HG02610 (cell line): Measurements from ENCODE around the gene CCDC47.
A peak's percentile ranks its signal among the peaks of the same experiment; 100 is the strongest.
"Not testable (repeated sequence)": the region's sequence is repeated elsewhere in the genome, so short reads cannot be mapped to it uniquely, and the experiment has no call there.

ENCODE experiments used
- ATAC-seq: cut with Tn5 transposase; IDR thresholded peaks from one replicate; pipeline ENCODE4 v1.9.1; 2021; ENCODE audit warnings: mild to moderate bottlenecking, moderate library complexity; ENCODE audit not compliant: unreplicated experiment

Gene CCDC47

GRCh38 chr17:63773272-63774140 lies at the start of gene CCDC47:
Gene CCDC47, minus strand, starts transcription at chr17:63773597. Its CDS starts 7,422 bp downstream, at chr17:63766175.
- ATAC-seq, result peak; percentile 83

GRCh38 chr17:63822537-63822936 lies 49.1 kb upstream of the CCDC47 start:
- ATAC-seq, result no peak

GRCh38 chr17:63821804-63822203 lies 48.4 kb upstream of the CCDC47 start:
- no peak for ATAC-seq

- ATAC-seq, result no peak
Observed at GRCh38 chr17:63820963-63821561, 47.7 kb upstream of the CCDC47 start.

GRCh38 chr17:63819585-63820537 lies 46.5 kb upstream of the CCDC47 start:
- no peak for ATAC-seq

- no peak for ATAC-seq
Observed at GRCh38 chr17:63819131-63819530, 45.7 kb upstream of the CCDC47 start.

- no peak for ATAC-seq
Observed at GRCh38 chr17:63817736-63818385, 44.5 kb upstream of the CCDC47 start.

GRCh38 chr17:63816669-63817068 lies 43.3 kb upstream of the CCDC47 start:
- ATAC-seq, result no peak

- ATAC-seq, result no peak
Observed at GRCh38 chr17:63816123-63816522, 42.7 kb upstream of the CCDC47 start.

- no peak for ATAC-seq
Observed at GRCh38 chr17:63809970-63810369, 36.6 kb upstream of the CCDC47 start.

GRCh38 chr17:63805591-63805990 lies 32.2 kb upstream of the CCDC47 start:
- ATAC-seq, result no peak

- ATAC-seq, result no peak
Observed at GRCh38 chr17:63804328-63804727, 30.9 kb upstream of the CCDC47 start.

- no peak for ATAC-seq
Observed at GRCh38 chr17:63800783-63801182, 27.4 kb upstream of the CCDC47 start.

- ATAC-seq, result no peak
Observed at GRCh38 chr17:63798572-63799106, 25.2 kb upstream of the CCDC47 start.

- not testable (repeated sequence) for ATAC-seq
Observed at GRCh38 chr17:63796375-63796774, 23.0 kb upstream of the CCDC47 start.

GRCh38 chr17:63792055-63792729 lies 18.8 kb upstream of the CCDC47 start:
- no peak for ATAC-seq

- ATAC-seq, result no peak
Observed at GRCh38 chr17:63790057-63790456, 16.7 kb upstream of the CCDC47 start.

- ATAC-seq, result no peak
Observed at GRCh38 chr17:63786971-63787711, 13.7 kb upstream of the CCDC47 start.

- no peak for ATAC-seq
Observed at GRCh38 chr17:63786117-63786516, 12.7 kb upstream of the CCDC47 start.
